Measurements from ENCODE around the gene MYO5A. TPM values are rescaled to one million over a fixed set of nuclear protein-coding genes. Genes with fewer than 3 reads are reported as not detected.
"Not testable (repeated sequence)": the region's sequence is repeated elsewhere in the genome, so short reads cannot be mapped to it uniquely, and the experiment has no call there.

MYO5A gene
- total RNA-seq, 4 donors from 2014 or later = 22.0 to 37.4 (median 33.2) TPM

- no peak overlapping the region for H3K4me3 ChIP-seq
- intact Hi-C loops (cut with DNase I) = no loop called here
- peaks cover 0 to 14% (median 0%) of the 10 kb centered on the region in 4 donors for H3K27me3 ChIP-seq
- DNase-seq (ENCODE audit: extremely low spot score) = no peak
- peak overlapping the region in 2 of 4 donors; percentile 32 to 40 for H3K27ac ChIP-seq (replicated peaks in 1 of 4)
- TF ChIP-seq POLR2AphosphoS5 (IDR thresholded peaks at IDR 0.05) = peak in 1 of 2 donors; percentile 22
- TF ChIP-seq EP300 (IDR thresholded peaks at IDR 0.05) = no peak
- H3K4me1 ChIP-seq = peaks cover 0 to 2% (median under 1%) of the 10 kb centered on the region in 4 donors
- H3K9me3 ChIP-seq = no peaks in the 10 kb centered on the region
- WGBS = 27% methylated on average over 4 of the region's 4 CpGs
- no peaks in the 10 kb centered on the region for H3K36me3 ChIP-seq
Measured at GRCh38 chr15:52289629-52290081, 239.0 kb downstream of the MYO5A start.

GRCh38 chr15:52288986-52289385, 239.7 kb downstream of the MYO5A start:
- 91% methylated on average over 5 of the region's 5 CpGs for WGBS
- H3K4me3 ChIP-seq = no peak overlapping the region
- peaks cover 0 to 13% (median 0%) of the 10 kb centered on the region in 4 donors for H3K27me3 ChIP-seq
- DNase-seq (ENCODE audit: extremely low spot score) = peak; percentile 47
- no peaks in the 10 kb centered on the region for H3K9me3 ChIP-seq
- TF ChIP-seq POLR2A (IDR thresholded peaks at IDR 0.05; ENCODE audit: low read depth) (no peak), CTCF (IDR thresholded peaks at IDR 0.05) (no peak)
- H3K27ac ChIP-seq (replicated peaks in 1 of 4) = peak overlapping the region in 2 of 4 donors; percentile 32 to 40
- no peaks in the 10 kb centered on the region for H3K36me3 ChIP-seq
- intact Hi-C loops (cut with DNase I) = no loop called here
- H3K4me1 ChIP-seq = no peaks in the 10 kb centered on the region

- Histone ChIP-seq H3K9me3 (no peaks in the 10 kb centered on the region), H3K27me3 (peaks cover 0 to 6% (median 0%) of the 10 kb centered on the region in 4 donors), H3K4me1 (no peaks in the 10 kb centered on the region), H3K4me3 (no peak overlapping the region), H3K27ac (replicated peaks in 1 of 4) (peak overlapping the region in 1 of 4 donors; percentile 40), H3K36me3 (no peaks in the 10 kb centered on the region)
- 73% methylated on average over 9 of the region's 13 CpGs for WGBS
- TF ChIP-seq POLR2A (IDR thresholded peaks at IDR 0.05; ENCODE audit: low read depth) (no peak), EP300 (IDR thresholded peaks at IDR 0.05) (no peak), CTCF (IDR thresholded peaks at IDR 0.05) (no peak), POLR2AphosphoS5 (IDR thresholded peaks at IDR 0.05) (no peak)
- intact Hi-C loops (cut with DNase I) = no loop called here
- DNase-seq (ENCODE audit: extremely low spot score) = peak; percentile 90
Measured at GRCh38 chr15:52288051-52288942, 240.4 kb downstream of the MYO5A start.

GRCh38 chr15:52287114-52287513, 241.6 kb downstream of the MYO5A start:
- H3K4me3 ChIP-seq = no peak overlapping the region
- no peak overlapping the region for H3K27ac ChIP-seq (replicated peaks in 1 of 4)
- H3K9me3 ChIP-seq = no peaks in the 10 kb centered on the region
- H3K4me1 ChIP-seq = no peaks in the 10 kb centered on the region
- no peaks in the 10 kb centered on the region for H3K27me3 ChIP-seq
- intact Hi-C loops (cut with DNase I) = no loop called here
- WGBS = 84% methylated on average over 7 of the region's 7 CpGs
- no peaks in the 10 kb centered on the region for H3K36me3 ChIP-seq
- TF ChIP-seq POLR2AphosphoS5 (IDR thresholded peaks at IDR 0.05) = no peak
- no peak for TF ChIP-seq EP300 (IDR thresholded peaks at IDR 0.05)
- TF ChIP-seq CTCF (IDR thresholded peaks at IDR 0.05) = no peak
- no peak for TF ChIP-seq POLR2A (IDR thresholded peaks at IDR 0.05; ENCODE audit: low read depth)
- DNase-seq (ENCODE audit: extremely low spot score) = no peak

GRCh38 chr15:52285941-52286340, 242.7 kb downstream of the MYO5A start:
- H3K27me3 ChIP-seq; H3K36me3 ChIP-seq; H3K4me1 ChIP-seq; H3K9me3 ChIP-seq; intact Hi-C loops (cut with DNase I); DNase-seq (ENCODE audit: extremely low spot score); H3K4me3 ChIP-seq; H3K27ac ChIP-seq (replicated peaks in 1 of 4): not testable (repeated sequence)
- WGBS = 100% methylated on average over 6 of the region's 34 CpGs
